GM19023 (cell line): Measurements from ENCODE around the gene GCN1.

Source experiments
- ATAC-seq: cut with Tn5 transposase; IDR thresholded peaks from one replicate; pipeline ENCODE4 v1.9.1; 2021; ENCODE audit warnings: mild to moderate bottlenecking, moderate library complexity; ENCODE audit not compliant: unreplicated experiment

Gene GCN1

DNA sequence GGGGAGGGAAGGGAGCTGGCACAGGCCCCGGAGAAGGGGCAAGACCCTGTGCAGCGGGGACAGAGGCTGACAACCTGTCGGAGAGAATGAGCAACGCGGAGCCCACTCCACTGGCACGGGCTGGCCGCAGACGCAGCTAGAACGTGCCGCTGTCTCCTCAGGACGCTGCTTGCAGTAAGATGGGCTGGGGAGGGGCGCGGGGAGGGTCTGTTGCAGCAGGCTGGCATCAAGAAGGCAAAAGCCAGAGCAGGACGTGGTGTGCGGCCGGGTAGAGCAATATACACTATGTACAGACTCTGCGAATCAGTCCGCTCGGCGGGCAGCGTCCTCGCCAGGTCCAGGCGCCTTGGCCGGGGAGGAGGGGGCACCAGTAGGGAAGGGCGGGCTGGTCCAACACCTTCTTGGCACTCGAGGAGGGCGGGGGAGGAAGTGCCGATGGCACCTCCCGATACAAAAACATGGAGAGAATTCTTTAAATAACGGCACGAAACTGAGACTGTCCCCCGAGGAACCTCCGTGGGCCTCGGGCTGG lies 97.8 kb downstream of the GCN1 start:
- ATAC-seq, result no peak

DNA sequence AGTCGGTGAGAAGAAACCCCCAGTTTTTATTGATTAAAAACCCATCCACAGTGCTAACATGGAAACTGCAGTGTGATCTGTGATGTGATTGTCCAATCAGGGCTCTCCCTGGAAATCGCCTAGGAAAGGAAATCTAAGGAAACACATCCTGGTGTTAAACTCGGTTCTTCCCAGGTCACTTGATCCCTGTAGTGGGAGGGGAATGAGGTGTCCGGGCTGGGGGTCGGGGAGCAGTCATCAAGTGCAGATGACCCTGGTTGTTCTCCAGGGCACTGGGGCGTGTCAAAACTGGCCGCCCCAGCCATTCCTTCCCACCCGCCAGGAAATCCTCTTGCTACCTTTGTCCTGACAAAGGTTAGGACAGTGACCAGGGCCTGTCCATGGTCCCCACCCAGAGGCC lies 98.8 kb downstream of the GCN1 start:
- ATAC-seq, result no peak

DNA sequence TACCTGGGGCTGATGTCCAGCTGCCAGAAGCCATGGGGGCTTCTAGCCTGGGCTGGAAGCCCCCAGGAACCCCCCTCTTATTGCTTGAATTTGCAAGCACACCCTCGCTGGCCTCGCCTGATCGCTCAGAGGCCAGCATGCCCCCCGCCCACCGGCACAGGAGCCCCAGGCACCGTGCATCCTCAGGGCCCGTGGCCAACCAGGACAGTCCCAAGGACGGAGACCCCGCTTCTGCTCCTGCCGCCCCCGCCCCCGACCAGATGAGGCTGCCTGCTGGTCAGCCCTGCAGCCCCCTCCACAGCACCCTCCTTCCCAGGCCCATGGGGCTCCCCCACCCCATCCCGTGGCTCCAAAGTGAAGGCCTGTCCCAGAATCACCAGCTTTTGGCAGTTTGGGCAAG lies 99.2 kb downstream of the GCN1 start:
- no peak for ATAC-seq

DNA sequence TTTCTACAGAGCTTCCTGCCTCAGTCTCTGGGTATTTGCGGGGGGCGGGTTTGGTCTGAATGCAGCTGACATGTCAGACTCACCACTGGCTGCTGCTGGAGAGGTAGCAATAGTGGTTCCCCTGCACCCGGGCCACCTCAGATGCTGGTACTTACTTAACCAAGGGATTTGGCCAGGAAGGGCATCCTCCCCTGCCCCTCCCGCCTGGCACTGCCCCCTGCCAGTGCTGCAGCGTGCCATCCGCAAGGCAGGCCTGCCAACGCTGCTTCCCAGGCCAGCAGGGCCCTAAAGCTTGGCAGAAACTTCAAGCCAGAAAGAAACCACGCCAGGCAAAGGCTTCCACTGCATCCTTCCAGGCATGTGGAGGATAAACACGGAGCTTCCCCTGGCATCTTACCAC lies 100.0 kb downstream of the GCN1 start:
- ATAC-seq, result no peak

DNA sequence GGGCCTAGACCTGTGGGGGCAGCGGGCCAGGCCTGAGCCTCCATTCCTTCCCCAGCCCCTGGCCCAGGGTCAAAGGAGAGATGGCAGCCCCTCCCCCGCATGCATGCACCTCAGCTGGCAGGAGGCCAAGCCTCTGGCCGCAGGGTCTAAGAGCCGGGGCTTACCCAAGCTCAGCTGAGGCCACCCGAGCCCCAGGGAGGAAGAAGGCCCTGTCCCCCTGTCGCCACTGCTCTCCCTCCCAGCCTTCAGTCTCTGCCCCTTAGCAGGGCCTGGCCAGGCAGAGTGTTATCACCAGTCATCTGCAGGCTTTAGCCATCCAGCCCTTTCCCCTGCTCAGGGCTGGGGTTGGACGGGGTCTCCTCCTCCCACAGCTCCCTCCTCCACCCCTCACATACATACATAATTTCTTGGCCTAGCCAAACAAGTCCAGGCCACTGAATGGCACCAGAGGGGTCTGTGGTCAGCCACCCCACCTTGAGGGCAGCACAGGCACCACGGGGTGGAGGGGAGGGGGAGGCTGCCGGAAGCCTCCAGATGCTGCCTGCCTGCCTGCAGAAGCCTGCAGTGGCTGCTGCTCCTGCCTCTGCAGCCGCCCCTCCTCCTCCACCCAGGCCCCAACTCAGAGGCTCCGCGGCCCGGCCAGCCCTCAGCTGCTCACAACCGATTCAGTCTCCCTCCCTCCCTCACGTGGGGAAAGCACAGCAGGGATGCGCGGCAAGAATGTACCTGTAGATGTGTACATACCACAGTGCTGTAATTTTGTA lies 100.7 kb downstream of the GCN1 start:
- no peak for ATAC-seq

DNA sequence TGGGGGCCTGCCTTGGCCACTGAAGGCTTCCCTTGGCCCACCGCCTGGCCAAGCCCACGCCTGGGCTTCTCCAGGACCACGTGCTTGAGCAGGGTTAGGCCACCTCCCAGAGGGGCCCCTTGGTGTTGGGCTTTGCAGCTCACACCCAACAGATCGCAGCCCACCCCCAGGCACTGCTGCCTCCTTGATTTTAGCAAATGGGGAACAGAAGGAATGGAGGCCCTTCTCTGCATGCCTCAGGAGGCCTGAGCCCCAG lies 101.3 kb downstream of the GCN1 start:
- ATAC-seq, result no peak

DNA sequence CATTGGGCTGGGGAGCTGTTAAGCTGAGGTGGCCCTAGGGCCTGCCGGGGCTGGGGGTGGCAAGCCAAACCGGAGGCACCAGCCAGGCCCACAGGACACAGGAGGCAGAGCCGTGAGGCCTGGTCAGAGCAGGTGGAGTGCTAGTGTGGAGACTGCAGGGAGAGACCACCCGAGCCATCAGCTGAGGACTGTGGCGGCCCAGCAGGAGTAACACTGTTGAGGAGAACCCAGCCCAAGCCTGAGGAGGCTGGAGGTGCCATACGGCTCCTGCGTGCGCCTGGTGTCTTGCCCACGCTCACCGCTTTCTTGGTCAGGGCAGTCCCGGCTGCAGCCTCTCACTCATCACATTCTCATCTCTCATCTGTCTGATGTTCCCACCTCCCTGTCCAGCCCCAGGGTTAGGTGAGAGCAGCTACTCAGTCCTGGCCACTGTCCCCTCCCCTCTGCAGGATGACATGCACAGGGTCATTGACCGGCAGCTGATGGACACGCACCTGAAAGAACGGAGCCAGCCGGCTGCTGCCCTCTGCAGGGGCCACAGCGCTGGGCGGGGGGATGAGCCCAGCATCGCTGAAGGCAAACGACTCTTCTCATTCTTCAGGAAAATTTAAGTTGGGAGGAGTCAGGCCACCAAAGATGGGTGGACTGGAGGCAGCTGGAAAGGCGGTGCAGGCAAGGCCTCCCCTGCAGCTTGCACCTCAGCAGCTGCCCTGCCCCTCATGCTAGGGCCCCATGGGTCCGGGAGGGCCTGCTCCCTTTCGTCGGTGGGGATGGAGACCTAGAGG lies 101.8 kb downstream of the GCN1 start:
- ATAC-seq, result no peak

DNA sequence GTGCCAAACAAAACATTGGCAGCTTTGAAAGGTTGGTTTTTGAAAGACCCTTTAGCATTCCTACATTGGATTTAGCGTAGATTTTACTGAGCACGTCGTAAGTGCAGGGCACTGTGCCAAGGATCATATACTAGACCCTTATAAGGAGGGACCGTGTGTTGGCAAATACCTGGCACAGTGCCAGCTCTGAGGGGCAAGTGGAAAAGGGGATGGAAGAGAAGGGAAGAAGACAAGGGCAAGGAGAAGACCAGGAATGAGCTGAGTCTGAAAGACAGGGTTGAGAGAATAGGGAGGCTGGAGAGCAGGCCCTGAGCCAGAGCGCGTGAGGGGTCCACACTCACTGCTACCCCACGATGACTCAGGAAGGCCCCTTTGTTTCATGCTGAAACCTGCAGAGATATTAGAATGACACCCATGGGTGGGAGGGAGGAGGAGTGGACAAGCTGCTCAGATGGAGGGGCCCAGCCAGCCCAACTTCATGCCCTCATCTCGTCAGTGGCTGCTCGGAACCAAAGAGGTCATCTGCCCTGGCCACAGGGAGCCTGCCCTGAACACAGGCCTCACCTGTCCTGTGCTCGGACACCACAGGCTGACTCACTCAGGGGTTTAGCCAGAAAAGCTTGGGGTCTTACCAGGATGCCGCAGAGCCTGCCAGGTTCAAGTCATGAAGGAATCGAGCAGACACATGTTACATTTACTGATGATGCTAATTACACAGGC lies 103.0 kb downstream of the GCN1 start:
- ATAC-seq, result no peak

DNA sequence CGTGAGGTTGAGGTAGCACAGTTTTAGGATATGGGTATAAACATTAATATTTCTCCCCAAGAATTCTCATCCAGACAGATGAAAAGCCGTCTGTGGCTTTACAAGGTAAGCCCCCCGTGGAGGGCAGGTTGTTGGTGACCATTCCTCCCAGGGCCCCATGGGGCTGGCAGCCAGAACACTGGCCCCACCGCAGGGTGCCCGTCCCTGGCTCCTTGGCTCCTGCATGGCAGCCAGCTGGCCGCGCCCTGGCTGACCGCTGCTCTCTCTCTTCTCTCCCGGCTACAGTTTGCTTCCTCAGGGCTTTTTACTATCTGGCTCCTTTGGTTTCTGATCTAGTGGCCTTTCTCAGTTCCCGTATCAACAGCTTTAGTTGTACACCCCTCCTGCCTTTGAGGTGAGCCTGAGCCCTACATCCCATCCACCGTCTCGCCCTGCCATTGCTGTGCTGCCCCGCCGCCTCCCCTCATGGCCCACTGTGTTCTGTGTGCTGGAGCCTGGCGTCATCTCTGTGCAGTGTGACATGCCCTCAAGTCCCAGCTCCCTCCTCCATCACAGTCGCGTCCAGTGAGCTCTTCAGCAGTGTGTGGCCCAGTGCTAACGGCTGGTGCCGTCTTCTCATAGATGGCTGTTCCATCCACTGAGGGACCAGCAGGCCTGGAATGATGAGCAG lies 103.8 kb downstream of the GCN1 start:
- no peak for ATAC-seq

DNA sequence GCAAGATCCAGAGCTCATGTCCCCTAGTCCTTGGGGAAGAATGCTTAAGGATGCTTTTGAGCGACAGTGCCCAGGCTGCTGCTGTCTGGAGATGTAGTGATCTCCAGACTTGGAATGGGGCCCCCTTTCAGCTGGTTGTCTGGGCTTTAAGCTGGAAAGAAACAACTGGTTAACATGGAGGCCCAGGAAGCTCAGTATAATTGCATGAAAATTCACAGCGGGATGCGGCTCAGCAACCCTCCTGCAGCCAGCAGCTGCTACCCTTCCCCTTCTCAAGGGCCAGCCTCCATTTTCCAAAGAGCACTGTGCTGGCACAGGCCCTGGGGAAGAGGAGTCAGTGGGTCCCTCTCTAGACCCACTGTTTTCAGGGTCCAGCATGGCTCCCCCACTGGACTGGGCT lies 104.3 kb downstream of the GCN1 start:
- ATAC-seq, result no peak

DNA sequence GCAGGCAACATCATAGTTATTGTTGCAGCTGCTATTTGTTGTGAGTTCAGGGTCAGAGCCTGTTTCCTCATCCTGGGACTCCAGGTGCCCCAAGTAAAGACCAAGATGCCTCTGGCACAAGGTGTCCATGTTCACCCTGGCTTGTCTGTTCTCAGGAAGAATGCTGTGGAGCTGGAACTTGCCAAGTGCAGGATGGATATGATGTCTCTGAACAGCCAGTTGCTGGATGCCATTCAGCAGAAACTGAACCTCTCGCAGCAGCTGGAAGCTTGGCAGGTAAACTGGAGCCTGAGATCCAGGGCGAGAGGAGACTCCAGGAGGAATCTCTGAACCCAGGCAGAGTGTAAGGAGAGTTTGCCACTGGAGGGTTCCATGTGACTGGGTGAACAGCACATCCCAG lies 104.7 kb downstream of the GCN1 start:
- ATAC-seq, result no peak

DNA sequence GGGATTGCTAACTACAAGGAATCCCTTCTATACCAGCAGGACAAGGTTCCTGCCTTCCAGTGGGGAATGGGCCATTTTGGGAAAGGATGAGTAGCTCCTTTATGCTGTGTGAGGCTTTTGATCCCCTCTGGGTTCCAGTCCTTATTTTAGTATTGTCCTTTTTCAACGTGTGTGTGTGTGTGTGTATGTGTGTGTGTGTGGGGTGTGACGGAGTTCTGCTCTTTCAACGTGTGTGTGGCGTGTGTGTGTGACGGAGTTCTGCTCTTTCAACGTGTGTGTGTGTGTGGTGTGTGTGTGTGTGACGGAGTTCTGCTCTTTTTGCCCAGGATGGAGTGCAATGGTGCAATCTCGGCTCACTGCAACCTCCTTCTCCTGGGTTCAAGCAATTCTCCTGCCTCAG lies 105.4 kb downstream of the GCN1 start:
- ATAC-seq, result no peak

DNA sequence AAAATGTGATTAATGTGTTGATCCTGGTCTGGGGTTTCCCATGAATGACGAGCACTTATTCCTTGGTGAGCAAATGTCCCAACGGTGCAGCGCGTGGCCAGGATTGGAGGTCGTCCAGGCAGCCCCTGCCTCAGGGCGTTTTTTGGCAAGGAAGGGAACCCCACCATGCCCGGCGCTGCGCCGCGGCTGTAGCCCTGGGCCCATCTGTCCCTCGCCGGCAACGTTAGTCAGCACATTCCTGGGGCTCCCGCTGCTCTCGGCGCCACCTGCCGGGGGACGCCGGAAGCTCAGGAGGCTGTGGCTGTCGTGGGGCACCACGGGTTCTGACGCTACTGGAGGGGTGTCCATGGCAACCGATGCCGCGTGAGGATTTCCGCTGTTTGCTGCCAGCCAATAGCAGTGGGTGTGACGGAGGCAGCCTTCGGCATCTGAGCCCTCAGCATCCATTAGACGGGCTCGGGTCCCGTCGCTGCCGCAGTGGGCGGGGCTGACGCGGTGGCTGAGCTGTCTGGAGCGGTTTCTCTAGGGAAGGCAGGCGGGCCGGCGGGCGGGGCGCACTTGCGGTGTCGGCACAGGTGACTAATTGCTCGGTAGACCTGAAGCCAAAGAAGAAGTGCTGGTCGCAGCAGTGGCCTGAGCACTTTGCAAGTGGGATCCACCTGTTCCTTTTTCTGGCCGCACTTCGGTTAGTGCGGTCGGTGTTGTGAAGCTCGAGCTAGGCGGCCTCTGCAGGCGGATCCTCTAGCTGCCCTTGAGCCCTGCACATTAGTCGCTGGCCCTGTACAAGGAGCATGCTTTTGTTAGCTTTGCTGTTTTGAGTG lies 107.5 kb downstream of the GCN1 start:
- ATAC-seq, result peak; percentile 98

DNA sequence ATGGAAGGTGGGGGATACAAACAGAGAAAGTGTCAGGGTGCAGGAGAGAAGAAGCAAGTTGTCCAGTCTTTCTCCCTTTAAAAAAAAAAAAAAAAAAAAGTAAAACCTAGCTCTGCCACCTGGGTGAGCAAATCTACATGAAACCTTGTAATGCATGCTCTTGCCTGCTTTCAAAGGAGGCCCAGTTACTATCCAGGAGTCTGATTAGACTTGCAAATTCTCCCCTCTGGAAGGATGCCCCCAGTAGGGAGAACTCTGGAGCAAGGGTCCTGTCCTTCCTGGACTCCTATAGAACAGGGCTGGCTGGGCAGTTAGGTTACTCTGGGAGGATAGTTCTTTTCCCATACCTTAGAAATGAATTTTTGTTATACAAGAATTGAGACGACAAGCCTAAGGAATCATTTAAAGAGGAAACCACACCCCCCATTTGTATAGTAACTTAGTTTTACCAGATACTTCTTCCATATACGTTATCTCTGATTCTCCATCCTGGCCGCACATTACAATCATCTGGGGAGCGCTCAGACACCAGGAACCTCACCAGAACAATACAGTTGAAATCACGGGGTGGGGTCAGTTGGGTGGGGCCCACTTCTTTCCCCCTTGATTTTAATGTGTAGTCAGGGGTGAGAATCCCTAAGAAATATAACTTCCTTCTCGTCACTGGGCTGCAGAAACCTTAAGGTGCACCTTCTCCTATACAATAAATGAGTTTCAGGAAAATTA lies 108.4 kb downstream of the GCN1 start:
- no peak for ATAC-seq

DNA sequence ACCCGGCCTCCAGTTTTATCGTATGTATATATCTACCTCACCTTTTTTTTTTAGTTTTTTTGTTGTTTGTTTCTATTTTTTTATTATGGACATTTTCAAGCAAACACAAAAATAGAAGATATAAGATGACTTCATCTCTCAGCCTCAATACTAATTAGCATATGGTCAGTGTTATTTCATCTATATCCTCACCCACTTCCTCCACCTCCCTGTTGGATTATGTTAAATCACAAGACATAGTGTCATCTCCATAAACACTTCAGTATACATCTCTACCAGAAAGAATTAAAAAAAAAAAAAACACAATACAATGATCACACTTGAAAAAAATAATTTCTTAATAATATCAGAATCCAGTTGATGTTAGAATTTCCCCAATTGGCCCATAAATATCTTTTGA lies 112.9 kb downstream of the GCN1 start:
- no peak for ATAC-seq

DNA sequence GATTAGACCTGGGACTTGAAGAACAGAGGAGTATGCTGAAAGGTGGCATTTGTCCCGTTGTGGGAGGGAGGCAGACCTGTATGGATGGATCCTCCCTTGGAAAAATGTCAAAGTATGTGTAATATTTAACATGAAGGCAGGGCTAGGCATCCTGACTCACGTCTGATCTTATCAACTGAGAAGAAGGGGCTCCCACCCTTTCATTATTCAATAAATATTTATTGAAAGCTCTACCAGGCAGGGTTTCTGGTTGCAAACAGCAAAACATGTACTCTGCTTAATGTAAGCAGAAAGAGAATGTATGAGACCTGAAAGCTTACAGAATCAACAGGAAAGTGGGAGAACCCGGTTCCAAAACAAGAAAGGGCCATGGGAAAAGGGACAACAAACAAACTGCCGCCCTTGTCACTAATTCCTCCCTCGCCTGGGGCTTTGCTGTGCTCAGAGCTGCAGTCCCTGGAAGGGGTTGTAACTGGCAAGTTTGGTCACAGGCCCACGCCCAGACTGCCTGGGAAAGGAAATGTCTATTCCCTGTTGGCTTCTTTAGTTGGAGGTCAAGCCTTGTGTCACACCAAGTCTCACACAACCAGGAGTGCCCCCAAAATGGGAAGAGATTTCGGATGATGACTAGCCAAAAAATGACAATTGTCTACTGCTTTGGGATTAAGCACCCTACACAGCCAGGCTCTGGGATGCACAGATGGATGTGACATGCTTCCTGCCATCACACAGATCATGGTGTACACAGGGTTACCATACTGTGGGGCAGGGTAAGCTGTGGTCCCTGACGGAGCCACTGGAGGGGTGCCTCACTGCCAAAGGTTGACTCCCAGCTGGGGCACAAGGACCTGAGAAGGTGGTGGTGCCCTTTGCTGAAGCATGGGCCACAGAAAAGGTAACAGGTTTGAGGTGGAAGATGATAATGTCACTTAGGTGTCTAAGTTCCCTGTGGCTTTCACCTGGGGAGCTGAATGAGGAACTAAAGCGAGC lies 114.8 kb downstream of the GCN1 start:
- ATAC-seq, result no peak

DNA sequence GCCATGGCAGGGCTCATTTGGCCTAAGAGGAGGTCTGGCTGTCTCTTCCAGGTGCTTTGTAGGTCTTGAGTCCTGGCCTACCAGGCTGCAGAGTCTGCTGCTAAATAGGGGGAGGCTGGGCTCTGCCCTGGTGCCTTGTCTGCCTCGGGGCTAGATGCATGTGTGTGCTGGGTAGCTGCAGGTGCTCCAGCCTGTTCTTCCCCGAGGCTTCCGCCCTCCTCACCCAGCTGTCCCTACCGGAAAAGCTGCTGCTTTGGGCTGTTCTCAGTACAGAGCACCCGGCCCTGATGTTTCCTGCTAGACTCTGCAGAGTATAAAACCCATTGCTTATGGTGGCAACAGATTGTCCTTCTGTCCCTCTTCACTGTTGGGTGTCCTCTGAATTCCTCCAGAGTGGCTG lies 115.6 kb downstream of the GCN1 start:
- ATAC-seq, result no peak

DNA sequence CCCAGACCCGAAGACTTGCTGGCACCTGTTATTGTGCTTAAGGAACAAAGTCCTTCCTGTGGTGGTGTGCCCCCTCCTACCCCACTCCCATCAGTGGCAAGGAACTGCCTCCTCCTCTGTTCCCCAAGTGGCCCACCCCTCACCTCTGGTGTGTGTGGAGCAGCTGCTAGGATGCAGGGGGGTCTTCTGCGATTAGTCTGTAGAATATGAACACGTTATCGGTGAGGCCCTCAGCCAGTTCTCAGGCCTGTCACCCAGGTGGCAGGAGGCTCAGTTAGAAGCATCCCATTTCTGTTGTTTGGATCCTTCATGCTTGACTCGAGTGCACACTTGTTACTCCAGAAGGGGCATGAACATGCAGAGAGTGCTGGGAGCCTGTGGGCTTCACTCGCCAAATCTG lies 117.3 kb downstream of the GCN1 start:
- no peak for ATAC-seq
